Activated CD4-positive, alpha-beta T cell treated with anti-CD3 and anti-CD28 coated beads, Interleukin-2, amount 50 U/mL, for 1 hour (primary cell): ENCODE results near the gene VSTM5.
"Not testable (repeated sequence)": the region's sequence is repeated elsewhere in the genome, so short reads cannot be mapped to it uniquely, and the experiment has no call there.

Experiments used
- DNase-seq: peaks from one replicate; pipeline ENCODE4 v3.0.0-alpha.2; 2020

VSTM5 gene

DNA sequence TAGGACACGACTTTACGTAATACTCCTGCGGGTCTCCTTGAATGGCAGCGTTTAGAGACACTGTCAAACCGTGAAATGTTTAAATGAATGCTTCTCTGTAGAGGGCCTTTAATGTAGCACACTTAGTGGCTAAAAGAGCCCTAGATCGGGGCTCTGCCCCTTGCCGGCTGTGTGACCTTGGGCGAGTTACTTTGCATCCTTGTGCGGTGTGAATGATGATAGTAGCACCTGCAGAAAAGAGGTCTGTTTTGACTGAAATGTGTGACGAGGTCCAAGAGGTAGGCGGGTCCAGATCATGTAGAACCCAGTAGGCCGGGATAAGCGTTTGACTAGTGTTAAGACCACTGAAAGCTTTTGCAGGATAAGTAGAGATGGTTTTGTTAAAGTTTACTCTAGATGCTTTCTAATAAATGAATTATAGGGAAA lies 65.5 kb downstream of the VSTM5 start:
- no peak for DNase-seq

DNA sequence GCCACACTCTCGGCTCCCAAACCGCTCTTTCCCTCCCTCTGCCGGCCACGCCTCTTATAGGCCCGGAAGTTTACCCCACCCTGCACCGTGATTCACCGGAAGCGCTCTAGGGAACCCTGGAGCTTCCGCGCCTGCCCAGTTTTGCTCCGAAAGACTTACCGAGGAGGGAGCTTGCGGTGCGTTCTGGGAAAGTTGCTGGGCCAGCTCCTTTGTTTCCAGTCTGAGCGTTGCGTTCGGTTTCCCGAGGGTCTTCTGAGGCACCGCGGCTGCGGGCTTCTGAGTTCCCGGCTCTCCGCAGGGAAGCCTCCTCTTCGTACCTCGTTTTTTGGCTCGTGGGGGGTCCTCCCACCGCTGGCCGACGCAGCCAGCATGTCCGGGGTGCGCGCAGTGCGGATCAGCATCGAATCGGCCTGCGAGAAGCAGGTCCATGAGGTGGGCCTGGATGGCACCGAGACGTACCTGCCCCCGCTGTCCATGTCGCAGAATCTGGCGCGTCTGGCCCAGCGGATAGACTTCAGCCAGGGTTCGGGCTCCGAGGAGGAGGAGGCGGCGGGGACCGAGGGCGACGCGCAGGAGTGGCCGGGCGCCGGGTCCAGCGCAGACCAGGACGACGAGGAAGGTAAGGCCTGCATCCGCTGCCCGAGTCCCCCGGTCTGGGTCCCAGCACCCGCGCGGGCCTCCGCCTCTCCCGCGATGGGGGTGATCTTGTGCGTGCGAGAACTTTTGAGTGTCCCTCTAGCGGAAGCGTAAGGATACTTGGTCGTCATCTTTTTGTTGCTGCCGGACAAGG lies 66.1 kb downstream of the VSTM5 start, which contains the start of gene MED17:
TSS of gene MED17 (plus strand) at position 138 of the 790 bp plus-strand sequence. CDS start at position 370, 232 bp downstream.
- DNase-seq = peak; percentile 86

DNA sequence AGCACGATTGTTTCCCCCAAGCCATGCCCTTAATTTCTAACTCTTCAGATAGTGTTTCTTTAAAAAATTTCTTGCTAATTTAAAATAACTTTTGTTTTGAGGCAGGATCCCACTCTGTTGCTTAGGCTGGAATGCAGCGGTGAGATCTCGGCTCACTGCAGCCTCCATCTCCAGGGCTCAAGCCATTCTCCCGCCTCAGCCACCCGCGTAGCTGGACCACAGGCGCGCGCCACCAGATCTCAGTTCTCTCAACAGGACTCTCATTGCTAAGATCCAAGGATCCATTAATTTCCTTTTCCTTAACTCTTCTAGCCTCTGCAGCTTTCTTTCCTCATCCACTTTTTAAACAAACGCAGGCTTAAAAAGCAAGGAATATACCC lies 66.7 kb downstream of the VSTM5 start:
- no peak for DNase-seq

DNA sequence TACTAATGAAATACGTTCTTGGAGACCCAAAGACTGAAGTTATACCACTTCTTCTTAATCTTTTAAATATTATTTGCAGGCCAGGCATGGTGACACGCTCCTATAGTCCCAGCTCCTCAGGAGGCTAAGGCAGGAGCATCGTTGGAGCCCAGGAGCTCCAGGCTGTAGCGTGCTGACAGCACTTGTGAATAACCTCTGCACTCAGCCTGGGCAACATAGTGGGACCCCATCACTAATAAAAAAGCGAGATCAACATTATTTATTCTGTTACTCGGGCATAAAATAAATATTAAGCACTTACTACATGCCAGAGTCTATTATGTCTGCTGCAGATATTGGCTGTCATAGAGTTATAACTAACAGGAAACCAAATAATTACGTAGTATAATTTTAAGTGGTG lies 67.1 kb downstream of the VSTM5 start:
- no peak for DNase-seq

DNA sequence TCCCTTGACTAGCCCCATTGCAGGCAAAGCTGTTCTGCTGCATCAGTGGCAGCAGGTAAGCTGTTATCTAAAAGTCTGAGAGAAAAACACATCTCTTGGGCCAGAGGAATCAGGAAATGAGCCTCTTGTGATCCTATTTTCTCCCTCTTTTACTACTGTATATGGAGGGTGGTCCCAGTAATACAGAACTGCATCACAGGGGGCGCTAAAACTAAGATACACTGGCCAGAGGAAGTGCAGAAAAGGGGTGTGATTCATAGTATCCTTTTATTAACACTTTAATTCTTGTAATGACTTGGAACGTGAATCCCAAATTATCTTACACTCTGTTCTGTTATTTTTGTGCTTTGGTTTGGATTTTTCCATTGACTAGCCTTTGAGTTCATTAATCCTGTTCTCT lies 75.1 kb downstream of the VSTM5 start:
- no peak for DNase-seq

DNA sequence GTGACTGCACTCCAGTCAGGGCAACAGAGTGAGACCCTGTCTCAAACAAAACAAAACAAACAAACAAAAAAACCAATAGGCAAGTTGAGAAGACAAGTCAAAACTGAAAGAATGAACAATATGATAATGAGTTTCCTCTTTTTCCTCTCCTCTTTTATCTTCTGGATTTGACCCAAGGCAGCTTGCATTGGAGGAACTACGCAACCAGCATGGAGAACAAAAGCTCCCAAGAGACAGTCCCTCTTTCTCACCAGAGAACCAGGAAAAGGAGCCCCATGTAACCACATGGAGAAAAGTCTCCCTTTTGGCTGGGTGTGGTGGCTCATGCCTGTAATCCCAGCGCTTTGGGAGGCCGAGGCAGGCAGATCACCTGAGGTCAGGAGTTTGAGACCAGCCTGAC lies 75.9 kb downstream of the VSTM5 start:
- not testable (repeated sequence) for DNase-seq

DNA sequence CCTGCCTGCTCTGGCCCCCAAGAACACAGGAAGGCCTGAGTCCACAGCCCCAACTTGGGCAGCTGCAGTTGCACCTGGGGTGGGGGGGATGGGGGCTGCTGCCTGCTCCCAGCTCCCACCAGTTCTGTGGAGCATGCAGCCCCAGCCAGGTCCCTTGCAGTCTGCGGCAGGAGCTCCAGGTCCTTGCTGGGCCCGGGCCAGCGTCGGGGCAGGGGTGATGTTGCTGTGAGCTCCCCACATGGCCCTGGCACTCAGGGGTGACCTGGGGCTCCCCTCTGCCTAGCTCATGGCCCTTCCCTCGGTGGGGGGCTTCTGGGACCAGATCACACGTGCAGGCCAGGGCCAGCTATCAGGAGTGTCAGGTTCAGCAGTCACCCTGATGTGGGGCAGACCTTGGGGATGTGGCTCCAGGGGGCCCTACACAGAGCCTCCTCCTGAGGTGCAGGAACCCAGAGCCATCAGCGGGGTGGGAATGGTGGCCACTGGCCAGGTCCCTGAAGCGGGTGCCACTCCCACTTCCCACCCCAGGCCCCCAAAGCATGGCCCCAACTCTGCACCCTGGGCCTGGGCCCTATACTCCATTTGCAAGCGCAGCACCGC lies 76.7 kb downstream of the VSTM5 start:
- DNase-seq = no peak

DNA sequence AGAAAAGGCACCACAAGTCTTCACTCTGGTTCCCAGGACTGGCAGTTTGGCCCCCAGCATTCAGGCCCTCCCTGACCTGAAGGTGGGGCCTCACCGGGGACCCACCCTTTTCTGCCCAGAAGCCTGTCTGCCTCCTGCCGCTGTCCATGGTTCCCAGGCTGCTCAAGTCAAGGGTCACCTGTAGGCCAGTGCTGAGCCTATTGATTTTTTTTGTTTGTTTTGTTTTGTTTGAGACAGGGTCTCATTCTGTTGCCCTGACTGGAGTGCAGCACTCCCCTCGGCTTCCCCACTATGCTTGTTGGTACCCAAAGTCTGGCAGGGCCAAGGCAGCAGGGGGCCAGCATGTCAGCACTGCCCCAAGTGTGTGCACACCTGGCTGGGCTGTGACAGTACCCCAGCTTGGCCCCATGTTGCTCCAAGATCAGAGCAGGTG lies 77.4 kb downstream of the VSTM5 start:
- DNase-seq = no peak

DNA sequence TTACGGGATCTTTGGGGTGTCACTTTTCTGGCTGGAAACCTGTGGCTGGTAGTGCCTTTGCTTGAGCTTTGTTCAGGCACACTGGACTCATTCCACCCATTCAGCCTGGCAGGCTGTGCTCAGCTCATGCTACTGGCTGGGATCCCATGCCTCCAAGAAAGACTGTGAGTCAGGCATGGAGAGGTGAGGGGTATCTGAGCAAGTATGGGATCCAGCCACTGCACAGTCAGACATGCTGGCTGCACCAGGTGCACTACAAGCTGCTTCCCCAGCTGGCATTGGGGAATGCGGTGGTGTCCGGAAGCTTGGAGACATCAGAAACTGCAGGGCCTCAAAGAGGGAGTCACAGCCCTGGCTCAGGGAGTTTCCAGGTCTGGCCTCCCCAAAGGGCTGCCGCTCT lies 78.3 kb downstream of the VSTM5 start:
- no peak for DNase-seq

DNA sequence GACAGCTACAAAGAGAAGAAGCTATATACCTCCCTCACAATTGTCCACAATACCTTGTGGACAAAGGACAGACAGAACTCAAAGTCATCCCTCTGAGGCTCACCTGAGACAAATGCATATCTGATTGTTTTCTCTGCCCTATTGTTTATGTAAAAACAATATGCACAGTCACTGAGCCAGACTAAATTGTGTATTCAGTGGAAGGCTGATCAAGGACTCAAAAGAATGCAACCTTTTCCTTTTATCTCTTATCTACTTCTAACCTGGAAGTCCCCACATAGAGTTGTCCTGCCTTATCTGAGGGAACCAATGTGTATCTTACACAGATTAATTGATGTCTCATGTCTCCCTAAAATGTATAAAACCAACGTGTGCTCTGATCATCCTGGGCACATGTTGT lies 80.3 kb downstream of the VSTM5 start:
- no peak for DNase-seq
